ENCODE results near the gene GNE. TPM values are rescaled to one million over a fixed set of nuclear protein-coding genes. Genes with fewer than 3 reads are reported as not detected.
"Not testable (repeated sequence)": the region's sequence is repeated elsewhere in the genome, so short reads cannot be mapped to it uniquely, and the experiment has no call there.

GNE gene
- total RNA-seq, 2 donors from 2014 or later = 23.3 to 26.1 TPM

- Histone ChIP-seq H3K27ac (no peak overlapping the region), H3K9me3 (no peaks in the 10 kb centered on the region), H3K4me3 (no peak overlapping the region), H3K27me3 (replicated peaks; ENCODE audit: insufficient read depth) (no peaks in the 10 kb centered on the region), H3K4me1 (ENCODE audit: control insufficient read depth in 1 of 2, low read depth in 2 of 2) (no peaks in the 10 kb centered on the region), H3K36me3 (no peaks in the 10 kb centered on the region)
- ATAC-seq (ENCODE audit: insufficient number of reproducible peaks, low FRiP score, low read depth) (no peak), DNase-seq (ENCODE audit: low spot score) (no peak)
- TF ChIP-seq, protein P1, sequence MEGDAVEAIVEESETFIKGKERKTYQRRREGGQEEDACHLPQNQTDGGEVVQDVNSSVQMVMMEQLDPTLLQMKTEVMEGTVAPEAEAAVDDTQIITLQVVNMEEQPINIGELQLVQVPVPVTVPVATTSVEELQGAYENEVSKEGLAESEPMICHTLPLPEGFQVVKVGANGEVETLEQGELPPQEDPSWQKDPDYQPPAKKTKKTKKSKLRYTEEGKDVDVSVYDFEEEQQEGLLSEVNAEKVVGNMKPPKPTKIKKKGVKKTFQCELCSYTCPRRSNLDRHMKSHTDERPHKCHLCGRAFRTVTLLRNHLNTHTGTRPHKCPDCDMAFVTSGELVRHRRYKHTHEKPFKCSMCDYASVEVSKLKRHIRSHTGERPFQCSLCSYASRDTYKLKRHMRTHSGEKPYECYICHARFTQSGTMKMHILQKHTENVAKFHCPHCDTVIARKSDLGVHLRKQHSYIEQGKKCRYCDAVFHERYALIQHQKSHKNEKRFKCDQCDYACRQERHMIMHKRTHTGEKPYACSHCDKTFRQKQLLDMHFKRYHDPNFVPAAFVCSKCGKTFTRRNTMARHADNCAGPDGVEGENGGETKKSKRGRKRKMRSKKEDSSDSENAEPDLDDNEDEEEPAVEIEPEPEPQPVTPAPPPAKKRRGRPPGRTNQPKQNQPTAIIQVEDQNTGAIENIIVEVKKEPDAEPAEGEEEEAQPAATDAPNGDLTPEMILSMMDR (IDR thresholded peaks at IDR 0.05) = no peak
Measured at GRCh38 chr9:36297798-36298197, 39.5 kb upstream of the GNE start.

GRCh38 chr9:36294996-36295395 lies 36.7 kb upstream of the GNE start:
- ATAC-seq (ENCODE audit: insufficient number of reproducible peaks, low FRiP score, low read depth); H3K27ac ChIP-seq; H3K4me3 ChIP-seq; H3K4me1 ChIP-seq (ENCODE audit: control insufficient read depth in 1 of 2, low read depth in 2 of 2); H3K36me3 ChIP-seq; H3K9me3 ChIP-seq; H3K27me3 ChIP-seq (replicated peaks; ENCODE audit: insufficient read depth); DNase-seq (ENCODE audit: low spot score): not testable (repeated sequence)

GRCh38 chr9:36293918-36294317 lies 35.7 kb upstream of the GNE start:
- Histone ChIP-seq H3K9me3 (no peaks in the 10 kb centered on the region), H3K27ac (no peak overlapping the region), H3K4me1 (ENCODE audit: control insufficient read depth in 1 of 2, low read depth in 2 of 2) (no peaks in the 10 kb centered on the region), H3K27me3 (replicated peaks; ENCODE audit: insufficient read depth) (no peaks in the 10 kb centered on the region), H3K36me3 (no peaks in the 10 kb centered on the region), H3K4me3 (no peak overlapping the region)
- DNase-seq (ENCODE audit: low spot score) (no peak), ATAC-seq (ENCODE audit: insufficient number of reproducible peaks, low FRiP score, low read depth) (no peak)
- TF ChIP-seq, protein P1 (IDR thresholded peaks at IDR 0.05) = no peak

DNA sequence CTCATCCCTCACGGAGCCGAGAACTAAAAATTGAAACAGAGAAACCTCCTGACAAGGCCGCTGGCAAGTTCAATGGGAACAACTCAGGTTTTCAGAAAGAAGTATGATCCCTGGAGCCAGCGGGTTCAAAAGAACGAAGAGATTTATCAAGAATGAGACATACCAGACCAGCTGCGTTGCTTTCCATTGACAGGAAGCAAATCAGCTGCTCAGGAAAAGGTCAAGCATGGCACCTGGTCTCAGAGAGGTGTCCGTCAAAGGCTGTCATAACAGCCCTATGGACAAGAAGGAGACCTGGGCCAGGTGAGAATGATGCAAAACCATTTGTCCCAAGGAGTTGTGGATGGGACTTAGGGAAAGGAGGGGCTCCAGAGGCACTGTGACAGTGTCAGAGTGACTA lies 34.9 kb upstream of the GNE start:
- Histone ChIP-seq H3K4me3 (no peak overlapping the region), H3K36me3 (no peaks in the 10 kb centered on the region), H3K27ac (no peak overlapping the region), H3K27me3 (replicated peaks; ENCODE audit: insufficient read depth) (no peaks in the 10 kb centered on the region), H3K9me3 (no peaks in the 10 kb centered on the region), H3K4me1 (ENCODE audit: control insufficient read depth in 1 of 2, low read depth in 2 of 2) (no peaks in the 10 kb centered on the region)
- DNase-seq (ENCODE audit: low spot score) (no peak), ATAC-seq (ENCODE audit: insufficient number of reproducible peaks, low FRiP score, low read depth) (no peak)
- TF ChIP-seq, protein P1 (IDR thresholded peaks at IDR 0.05) = no peak

DNA sequence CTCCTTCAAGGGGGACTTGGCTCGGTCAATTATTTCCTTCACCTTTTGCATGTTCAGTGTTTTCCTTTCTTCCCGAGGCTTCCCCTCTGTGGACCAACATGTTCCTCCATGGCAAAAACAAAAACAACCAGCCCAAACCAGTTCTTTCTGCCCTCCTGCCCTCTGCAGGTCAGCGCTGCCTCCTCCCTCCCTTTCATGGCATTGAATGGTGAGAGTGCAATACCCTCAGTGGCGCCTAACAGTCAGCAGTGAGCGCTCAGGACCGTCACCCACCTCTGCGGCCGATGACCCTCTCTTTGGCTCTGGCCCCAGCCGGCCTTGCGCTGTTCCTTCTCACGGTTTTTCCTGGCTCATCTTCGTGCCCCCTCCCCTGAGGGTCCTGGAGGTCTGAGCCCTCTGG lies 34.4 kb upstream of the GNE start:
- Histone ChIP-seq H3K4me3 (no peak overlapping the region), H3K9me3 (no peaks in the 10 kb centered on the region), H3K27ac (no peak overlapping the region), H3K4me1 (ENCODE audit: control insufficient read depth in 1 of 2, low read depth in 2 of 2) (no peaks in the 10 kb centered on the region), H3K27me3 (replicated peaks; ENCODE audit: insufficient read depth) (no peaks in the 10 kb centered on the region), H3K36me3 (no peaks in the 10 kb centered on the region)
- TF ChIP-seq, protein P1 (IDR thresholded peaks at IDR 0.05) = no peak
- ATAC-seq (ENCODE audit: insufficient number of reproducible peaks, low FRiP score, low read depth) (no peak), DNase-seq (ENCODE audit: low spot score) (no peak)

GRCh38 chr9:36290996-36291395 lies 32.7 kb upstream of the GNE start:
- TF ChIP-seq, protein P1 (IDR thresholded peaks at IDR 0.05) = no peak
- ATAC-seq (ENCODE audit: insufficient number of reproducible peaks, low FRiP score, low read depth) (no peak), DNase-seq (ENCODE audit: low spot score) (no peak)
- H3K27me3 ChIP-seq (replicated peaks; ENCODE audit: insufficient read depth) = no peaks in the 10 kb centered on the region
- H3K4me1 ChIP-seq (ENCODE audit: control insufficient read depth in 1 of 2, low read depth in 2 of 2) = no peaks in the 10 kb centered on the region
- no peak overlapping the region for H3K4me3 ChIP-seq
- H3K36me3 ChIP-seq = no peaks in the 10 kb centered on the region
- no peak overlapping the region for H3K27ac ChIP-seq
- no peaks in the 10 kb centered on the region for H3K9me3 ChIP-seq

All from thoracic aorta (tissue), 2 donors.